ENCODE measurements around the gene PLPP1.

PLPP1 gene

DNA sequence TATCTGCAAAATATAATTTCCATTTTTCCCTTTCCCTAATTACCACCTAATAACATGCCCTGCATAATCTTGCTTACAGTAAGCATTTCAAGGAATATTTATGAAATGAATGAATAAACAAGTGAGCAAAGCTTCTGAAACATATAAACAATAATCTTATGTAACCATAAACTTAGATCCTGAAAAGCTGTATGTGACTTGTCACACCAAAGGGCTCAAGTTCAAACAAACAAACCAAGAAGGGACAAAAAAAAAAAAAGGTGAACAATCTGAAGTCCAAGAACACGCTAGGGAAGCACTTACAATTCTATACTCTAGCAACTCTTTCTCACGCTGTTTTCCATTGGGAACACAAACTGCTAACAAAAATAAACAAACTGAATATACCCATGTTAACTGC is 36.3 kb downstream of the PLPP1 start:
- no peak for DNase-seq

DNA sequence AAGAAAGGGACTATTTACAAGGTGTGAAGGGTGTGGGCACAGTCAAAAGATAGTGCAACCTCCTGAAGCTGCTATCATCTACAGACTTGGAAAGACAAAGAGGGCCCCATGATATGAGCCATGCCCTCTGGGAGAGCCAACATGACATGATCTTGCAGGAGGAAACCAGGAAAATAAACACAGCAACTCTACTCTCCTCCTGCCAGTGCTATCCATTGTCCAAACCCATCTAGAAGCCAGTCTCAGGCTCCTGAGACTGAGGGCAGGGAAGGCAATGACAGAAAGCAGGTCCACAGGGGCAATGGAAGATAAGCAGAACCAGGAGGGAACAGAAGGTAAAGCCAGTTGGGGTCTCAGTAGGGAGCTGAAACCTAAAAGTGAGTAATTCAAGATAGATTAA is 37.1 kb downstream of the PLPP1 start:
- DNase-seq = no peak

DNA sequence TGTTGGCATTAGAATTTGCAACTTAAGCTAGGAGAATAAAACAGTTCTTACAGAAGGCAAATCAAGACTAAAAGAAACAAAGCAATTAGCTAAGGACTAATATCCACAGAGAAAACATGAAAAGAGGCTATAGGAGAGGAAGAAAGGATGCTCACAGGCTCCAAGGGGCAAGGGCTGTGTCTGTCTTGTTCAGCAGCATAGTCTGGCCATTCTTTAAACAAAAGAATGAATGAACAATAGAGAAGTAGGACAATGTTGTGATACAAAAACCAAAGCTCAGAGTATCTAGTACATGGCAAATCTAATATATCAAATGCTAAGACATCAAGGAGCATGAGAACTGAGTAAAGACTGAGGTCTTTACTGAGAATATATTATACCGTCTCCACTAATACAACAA is 39.5 kb downstream of the PLPP1 start:
- DNase-seq = no peak

DNA sequence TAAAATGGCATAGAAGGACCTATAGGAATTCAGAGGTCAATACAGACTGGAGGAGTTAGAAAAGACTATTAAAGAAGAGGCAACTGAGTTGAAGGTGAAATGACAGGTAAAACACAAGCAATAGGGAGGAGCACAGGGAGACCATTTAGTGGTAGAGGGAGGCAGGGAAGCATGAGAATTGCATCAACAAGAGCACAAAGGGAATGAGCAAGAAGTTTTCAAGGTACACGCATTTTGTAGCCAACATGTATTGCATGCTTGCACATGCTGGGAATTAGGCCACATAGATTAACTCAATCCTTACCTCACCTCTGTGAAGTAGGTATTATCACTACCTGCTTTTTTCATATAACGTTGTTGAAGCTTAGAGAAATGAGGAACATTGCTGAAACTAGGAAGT is 42.3 kb downstream of the PLPP1 start:
- DNase-seq = no peak

DNA sequence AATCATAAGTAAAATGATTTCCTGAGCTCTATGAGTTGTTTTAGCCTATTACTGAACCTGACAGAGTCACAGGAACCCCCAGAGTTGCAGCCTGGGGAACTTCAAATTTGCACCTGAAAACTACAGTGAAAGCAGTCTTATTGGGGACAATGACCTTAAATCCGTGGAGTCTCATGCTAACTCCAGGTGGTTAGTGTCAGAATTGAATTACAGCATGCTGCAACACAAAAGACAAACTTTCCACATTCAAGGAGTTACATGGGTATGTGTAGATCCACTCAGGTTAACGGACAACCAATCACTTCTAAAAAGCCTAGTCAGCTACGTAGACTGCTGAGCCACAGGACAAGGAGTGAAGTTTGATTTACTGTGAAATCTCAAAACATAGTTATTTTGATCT is 49.7 kb downstream of the PLPP1 start:
- no peak for DNase-seq

DNA sequence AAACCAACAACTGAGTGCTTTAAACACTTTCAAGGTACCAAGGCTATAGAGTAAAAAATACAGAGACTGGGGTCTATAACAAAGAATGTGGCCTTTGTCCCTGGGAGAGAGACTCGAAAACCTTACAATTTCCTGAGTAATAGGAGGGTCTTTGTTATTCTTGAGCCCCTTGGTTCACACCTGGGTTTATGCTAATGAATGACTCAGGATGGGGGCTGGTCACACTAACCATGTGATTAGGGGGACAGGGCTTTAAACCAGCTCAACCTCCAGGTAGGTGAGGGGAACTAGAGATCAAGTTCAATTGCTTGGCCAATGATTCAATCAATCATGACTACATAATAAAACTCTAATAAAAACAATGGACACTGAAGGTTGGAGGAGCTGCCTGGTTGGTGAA is 50.2 kb downstream of the PLPP1 start:
- DNase-seq = no peak

DNA sequence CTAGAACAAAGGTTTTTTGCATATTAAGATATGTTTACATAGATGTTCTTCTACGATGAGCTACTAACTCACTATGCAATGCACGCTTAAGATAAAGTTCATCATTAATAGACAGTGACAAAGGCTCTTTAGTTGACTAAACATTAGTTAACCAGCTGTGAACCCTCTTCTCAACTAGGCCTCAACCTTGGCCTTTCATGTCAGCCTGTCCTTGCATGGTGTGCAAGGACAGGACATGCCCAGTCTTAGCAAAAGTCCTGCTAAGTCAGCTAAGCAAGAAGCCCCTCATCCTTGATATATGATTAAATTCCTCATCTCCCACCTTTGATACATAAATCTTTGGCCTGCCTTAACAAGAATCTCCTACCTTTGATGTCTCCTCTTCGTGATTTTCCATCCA is 50.9 kb downstream of the PLPP1 start:
- no peak for DNase-seq

DNA sequence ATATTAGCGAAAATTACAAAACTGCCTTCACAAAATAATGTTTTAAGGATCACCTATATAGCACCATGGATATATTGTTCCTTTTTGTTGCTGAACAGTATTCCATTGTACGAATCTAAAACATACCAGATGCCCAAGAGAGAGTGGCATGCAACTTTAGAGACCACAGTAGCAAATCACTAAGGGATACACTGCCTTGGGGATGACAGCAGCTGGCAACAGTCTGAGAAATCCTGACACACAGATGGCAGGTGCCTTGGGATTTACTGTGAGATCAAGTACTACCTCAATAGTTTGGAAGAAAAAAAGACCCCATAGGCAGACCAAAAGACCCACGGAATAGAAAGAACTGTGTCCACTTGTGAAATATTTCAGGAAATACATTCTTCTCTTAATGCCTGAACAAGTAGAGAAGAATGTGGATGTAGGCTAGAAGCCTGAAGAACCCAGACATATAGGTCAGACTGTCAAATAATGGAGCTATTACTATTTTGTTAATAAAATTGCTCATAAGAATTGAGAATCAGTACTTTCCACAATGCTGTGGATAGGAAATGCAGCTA is 53.4 kb downstream of the PLPP1 start:
- DNase-seq = no peak

DNA sequence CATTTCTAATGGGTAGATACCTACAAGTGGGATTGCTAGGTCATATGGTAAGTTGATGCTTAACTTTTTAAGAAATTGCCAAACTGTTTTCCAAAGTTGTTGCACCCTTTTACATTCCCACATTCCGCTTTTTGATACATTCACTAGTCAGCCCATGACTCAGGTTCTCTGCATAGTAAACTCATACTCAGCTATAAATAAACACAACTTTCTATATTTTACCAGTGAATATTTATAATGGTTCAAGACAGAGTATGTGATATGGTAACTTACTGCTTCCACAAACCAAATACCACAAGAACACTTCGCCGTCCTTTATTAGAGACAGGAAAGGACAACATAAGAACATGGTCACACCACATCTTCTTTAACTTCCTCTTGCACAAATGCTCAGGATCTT is 54.0 kb downstream of the PLPP1 start:
- DNase-seq = no peak

DNA sequence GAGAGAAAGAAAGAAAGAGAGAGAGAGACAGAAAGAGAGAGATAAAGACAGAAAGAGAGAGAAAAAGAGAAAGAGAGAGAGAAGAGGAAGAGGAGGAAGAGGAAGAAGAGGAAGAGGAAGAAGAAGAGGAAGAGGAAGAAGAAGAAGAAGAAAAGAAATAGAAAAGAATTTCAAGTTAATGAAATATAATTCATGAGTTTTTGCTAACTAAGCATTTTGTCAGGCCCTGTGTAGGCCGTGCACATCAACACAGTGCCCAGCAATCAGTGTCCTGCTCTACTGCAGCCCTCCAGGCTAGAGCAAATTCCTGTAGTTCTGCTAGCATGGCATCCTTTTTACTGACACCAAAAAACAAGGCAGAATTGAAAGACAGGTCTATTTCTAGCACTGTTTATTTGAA is 62.1 kb downstream of the PLPP1 start:
- DNase-seq = no peak

DNA sequence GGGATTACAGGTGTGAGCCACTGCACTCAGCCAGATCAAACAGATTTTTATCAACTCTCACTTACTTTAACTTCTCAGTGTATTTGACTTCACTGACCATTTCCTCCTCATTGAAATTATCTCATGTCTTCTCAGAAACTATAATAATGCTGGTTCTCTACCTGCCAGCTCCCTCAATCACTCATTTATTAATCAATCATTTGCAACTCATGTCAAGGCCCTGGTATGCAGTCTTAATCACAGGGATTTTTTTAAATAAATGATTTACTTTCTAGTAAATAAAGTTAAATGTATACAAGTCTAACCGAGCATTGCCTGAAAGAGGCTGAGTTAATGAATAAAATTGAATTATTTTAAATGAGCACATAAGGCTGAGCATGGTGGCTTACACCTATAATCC is 63.3 kb downstream of the PLPP1 start:
- no peak for DNase-seq

DNA sequence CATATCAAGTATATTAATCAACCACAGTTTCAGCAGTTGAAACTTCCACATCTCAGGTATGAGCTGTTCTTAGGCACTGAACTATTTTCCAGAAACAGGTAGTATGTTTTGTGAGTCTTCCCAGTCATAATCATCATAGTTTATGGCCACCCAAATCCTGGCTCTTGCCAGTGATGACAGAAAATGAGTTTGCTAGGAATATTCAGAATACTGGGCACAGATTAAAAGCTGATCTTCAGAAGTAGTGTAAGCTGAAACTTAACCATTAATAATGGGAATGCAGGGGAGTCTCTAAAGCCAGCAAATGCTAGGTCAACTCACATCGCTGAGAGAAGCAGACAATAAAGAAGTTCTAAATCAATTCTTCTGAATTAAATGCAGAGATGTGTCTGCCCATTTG is 64.5 kb downstream of the PLPP1 start:
- no peak for DNase-seq

DNA sequence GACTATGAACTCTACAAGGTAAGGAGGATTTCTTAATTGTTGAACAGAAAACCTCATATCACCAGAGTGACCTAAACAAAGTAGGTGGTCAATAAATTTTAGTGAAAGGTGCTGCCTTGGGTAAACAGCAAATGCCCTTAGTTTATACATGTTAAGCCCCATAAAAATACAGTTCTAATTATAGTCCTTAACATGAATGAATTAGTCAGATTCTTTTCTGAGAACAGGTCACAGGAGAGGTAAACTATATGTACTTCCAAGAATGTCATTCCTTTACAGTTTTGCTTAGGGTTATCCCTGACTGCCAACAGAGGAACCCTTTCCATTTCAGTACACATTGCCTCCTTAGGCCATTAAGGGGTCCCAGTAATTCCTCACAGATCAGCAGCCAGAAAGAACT is 64.9 kb downstream of the PLPP1 start:
- DNase-seq = no peak

DNA sequence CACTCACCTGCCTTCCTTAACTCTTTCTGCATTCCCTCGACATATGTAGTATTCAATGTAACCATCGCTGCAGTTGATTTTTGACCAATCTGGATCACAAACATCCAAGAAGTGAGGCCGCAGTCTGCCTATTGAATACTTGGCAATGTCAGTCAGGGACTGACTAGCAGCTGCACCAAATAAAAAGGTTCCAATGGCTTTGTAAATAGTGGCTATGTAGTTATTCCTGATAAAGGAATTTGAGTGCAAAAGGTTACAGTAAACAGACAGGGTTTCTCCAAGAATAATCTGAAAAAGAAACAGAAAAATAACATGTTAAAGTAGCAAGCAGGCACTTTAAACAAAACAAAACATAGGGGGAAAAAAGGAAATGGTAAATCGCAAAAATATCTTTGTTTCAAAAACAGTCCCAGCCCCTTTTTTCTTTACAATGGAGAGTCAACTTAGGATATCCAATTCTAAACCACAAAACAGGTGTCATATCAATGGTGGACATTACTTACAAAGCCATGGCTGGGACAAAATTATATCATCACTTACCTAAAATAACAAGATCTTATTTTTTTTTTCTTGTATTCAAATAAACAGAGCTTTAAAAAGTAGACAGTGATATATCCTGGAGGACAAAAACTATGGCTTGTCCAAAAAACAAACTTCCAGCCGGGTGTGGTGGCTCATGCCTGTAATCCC is 66.8 kb downstream of the PLPP1 start:
- DNase-seq = no peak

DNA sequence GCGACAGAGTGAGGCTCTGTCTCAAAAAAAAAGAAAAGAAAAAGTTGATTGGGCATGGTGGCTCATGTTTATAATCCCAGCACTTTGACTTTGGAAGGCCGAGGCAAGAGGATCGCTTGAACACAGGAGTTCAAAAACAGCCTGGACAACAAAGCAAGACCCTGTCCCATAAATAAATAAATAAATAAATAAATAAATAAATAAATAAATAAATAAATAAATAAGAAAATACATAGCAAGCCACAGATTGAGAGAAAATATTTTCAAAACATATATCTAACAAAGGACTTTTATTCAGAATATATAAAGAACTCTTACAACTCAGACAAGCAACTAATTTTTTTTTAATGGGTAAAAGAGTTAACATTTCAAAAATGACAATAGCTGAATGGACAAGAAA is 71.2 kb downstream of the PLPP1 start:
- DNase-seq = no peak

DNA sequence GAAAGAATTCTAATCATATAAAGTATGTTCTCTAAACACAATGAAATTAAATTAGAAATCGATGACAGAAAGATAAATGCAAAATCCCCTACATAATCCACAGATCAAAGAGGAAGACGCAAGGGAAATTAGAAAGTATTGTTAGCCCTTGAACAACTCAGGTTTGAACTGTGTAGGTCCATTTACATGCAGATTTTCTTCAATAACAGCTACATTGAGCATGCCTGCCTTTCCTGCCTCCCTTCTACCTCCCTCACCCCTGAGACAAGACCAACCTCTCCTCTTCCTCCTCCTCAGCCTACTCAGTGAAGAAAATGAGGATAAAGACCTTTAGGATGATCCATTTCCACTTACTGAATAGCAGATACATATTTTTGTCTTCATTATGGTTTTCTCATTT is 75.2 kb downstream of the PLPP1 start:
- no peak for DNase-seq

DNA sequence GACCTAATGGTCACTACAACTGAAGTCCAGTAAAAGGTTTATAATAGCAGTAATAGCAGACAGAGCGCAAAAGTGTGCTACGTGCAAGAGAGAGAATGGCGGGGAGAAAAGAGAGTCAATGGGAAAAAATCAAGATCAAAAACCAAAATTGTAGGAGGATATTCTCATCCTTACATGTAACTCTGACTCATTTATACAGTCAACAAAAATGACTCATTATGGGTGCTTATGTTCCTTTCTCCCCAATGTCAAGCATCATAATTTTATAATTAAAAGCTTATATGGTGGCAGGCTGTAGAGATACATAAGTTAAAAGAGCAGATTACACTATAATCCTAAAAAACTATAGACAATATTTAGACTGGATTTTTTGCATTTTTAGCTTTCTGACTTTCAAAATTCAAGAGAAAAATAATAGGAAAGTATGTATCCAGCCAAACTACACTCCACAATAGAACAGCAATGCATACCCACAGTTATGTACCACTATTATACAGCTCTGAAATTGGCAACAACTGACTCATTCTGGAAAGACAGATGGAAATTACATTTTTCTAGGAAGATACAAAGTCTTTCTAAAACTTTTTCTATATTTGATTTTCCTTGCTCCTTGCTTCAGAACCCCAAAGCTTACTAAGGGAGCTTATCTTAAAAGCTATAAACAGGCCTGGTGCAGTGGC is 78.4 kb downstream of the PLPP1 start:
- no peak for DNase-seq

DNA sequence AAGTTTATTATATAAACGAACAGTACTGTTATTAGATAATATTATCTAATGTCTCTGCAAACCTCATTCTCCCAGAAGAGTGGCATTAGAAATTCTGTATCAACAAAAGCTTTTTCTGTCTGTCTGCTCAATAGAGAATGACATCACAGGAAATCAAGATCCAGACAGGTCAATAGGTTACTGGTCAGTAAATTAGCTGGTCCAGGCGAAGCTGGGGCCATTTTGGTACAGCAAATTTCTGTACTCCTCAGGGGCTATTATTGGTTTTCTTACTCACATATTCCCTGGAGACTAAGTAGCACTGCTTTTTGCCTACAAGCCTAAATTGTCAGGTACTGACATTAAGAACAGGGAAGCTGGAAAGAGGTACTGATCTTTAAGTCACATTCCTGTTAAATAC is 80.5 kb downstream of the PLPP1 start:
- no peak for DNase-seq

DNA sequence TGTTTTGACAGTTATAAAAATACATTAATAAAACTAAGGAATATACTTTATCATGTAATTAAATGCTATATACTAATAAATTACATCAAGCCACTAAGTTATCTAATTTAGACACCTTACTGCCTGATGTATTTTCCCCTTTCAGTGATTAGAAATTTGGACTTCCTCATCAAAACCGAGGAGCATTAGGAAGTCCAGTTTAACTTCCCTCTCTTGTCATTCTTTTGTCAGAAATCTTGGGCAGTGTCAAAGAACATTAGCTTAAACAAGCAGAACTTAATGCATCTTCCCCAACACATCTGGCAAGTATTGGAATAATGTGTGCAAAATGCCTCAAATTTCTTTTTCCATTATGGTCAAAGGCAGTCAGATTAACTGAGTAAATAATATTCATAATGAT is 81.6 kb downstream of the PLPP1 start:
- no peak for DNase-seq

DNA sequence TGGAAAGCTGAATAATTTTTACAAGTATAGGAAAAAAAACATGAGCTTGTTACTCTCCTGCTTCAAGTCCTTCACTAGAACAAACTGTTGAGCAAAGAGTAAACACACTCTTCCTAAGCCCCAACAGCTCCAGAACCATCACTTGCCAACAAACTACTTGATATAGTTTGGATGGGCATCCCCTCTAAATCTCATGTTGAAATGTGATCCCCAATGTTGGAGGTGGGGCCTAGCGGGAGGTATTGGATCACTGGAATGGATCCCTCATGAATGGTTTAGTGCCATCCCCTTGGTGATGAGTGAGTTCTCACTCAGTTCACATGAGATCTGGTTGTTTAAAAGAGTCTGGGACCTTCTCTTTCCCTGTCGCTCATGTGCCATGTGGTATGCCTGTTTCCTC is 82.8 kb downstream of the PLPP1 start:
- no peak for DNase-seq

DNA sequence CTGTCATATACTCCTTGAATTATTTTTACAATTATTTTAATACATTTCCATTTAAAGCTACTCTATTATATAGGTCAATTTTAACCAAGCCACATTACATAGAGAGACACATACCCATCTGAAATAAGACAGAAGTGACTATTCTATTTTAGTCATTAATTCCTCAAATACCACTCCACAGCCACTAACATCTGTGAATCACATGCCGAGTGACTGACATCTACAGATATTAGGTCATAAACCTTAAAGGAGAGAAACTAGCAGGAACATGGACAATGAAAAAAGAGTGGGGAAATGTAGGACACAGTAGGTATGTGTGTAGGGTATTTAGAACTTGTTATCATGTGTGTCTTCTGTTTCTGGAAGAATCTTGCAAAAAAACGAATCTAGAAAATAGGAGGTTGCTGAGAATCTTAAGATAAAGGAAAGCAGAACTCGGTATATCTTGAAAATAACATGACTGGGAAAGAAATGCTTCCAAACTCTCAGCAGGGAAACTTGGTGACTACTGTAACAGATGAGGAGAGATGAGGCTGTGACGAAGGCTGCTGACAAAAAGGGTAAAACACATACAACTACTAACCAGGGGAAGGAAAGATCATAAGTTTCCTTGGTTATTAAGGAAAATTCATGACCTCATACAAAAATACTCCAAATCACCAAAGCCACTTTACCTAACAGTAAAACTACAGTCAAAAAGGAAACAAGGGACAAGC is 84.6 kb downstream of the PLPP1 start:
- no peak for DNase-seq

DNA sequence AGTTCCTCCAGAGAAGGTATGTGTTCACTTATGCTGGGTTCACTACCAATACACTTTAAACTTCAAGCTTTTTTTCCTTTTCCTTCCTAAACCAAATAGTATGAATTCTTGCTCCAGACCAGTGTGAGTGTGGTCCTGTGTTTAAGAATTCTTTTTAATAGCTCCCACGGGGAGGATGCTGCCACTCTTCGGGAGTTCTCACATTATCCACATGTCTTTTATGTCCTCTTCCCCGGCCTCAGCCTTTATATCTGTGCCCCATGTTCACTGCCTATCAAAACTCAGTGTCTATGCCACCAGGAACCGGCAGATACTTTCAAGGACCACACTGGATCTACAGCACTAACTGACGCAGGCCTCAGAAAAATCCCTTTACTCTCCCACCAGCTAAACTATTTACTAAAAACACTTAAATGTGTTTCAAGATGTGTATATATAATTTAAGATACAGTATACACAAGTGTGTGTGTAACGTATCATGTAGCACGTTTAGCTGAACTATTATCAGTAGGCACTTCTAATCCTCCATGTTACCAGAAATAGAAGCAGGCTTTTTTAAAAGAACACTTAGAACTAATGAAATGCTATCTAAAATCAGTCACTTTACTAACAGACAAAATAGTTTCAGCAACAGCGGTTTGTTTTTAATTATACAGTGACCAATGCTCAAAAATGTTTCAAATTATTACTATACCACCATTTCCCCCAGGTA is 88.0 kb downstream of the PLPP1 start:
- no peak for DNase-seq

DNA sequence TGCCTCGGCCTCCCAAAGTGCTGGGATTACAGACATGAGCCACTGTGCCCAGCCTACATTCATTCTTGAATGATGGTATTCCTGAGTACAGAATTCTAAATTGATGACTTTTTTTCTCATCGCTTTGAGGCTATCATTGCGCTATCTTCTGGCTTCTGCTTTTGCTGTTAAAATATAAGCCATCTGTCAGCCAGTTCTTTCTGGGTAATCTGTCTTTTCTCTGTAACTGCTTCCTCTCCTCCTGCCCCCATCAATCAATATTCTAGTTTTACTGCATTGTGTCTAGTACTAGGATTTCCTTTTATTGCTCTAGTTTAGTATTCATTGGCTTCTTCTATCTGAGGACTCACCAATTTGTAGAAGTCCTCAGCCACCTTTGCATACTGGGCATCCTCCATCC is 89.0 kb downstream of the PLPP1 start:
- DNase-seq = no peak

DNA sequence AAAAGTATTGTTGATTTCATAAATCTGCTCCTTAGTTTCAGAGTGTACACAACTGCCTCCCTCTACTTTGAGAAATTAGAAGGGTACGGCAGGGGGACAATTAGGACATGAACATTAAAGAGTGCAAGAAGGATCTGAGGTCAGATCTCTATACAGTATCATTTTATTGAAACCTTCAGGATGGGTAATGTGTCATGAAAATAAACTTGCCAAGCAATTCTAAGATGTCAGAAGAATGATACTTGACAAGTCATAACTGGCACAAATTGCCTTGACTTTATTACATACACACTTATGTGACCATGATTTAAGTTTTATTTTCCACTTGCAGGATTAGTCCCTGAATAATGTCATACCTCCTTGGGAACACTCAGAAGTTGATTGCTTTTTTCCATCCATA is 92.8 kb downstream of the PLPP1 start:
- no peak for DNase-seq

All from NCI-H187 (cell line).